Panc1 (cell line): ENCODE measurements around the gene PRKG1. TPM values are rescaled to one million over a fixed set of nuclear protein-coding genes. Genes with fewer than 3 reads are reported as not detected.

ENCODE experiments used
- ATAC-seq: fragments of 200-7000 bp; cut with Tn5 transposase; 2 replicates; pipeline ENCODE4 v1.9.1; 2020; ENCODE audit warnings: mild to moderate bottlenecking, moderate library complexity
- BruUV-seq: library from RNA; stranded (reverse); fragments of 400-500 nt; replicated peaks from 2 replicates; lab custom pipeline; 2021; lab: Mats Ljungman, UMichigan
- CTCF ChIA-PET: fragments of 300-600 bp; sonication (Branson Sonifier 250); formaldehyde crosslinking; loops from one replicate; lab custom pipeline; 2022; ENCODE audit warnings: antibody characterized with exemption; lab: Charles Lee
- POLR2A ChIA-PET: fragments of 300-600 bp; sonication (Branson Sonifier 250); formaldehyde crosslinking; loops from one replicate; lab custom pipeline; 2022; ENCODE audit warnings: antibody characterized with exemption; lab: Charles Lee
- DNase-seq: peaks from one replicate; pipeline ENCODE4 v3.0.0-alpha.2; 2010; ENCODE audit warnings: low read depth, low spot score
- H3K27ac ChIP-seq: 2 replicates; pipeline ENCODE4 v1.5.1; 2011; ENCODE audit warnings: mild to moderate bottlenecking, low read length, inconsistent platforms
- H3K27me3 ChIP-seq: fragments of 200-500 bp; sonication (Bioruptor generic); 2 replicates; pipeline ENCODE4 v1.6.0; 2014; ENCODE audit warnings: low read length, inconsistent platforms; ENCODE audit not compliant: control insufficient read depth, insufficient read depth
- H3K36me3 ChIP-seq: fragments of 200-500 bp; sonication (Bioruptor generic); 2 replicates; pipeline ENCODE4 v1.5.1; 2014; ENCODE audit warnings: inconsistent platforms, mild to moderate bottlenecking, low read length, moderate library complexity; ENCODE audit not compliant: control insufficient read depth, insufficient read depth
- H3K4me1 ChIP-seq: 2 replicates; pipeline ENCODE4 v1.5.1; 2011; ENCODE audit warnings: inconsistent platforms, mild to moderate bottlenecking, low read length, moderate library complexity; ENCODE audit not compliant: control insufficient read depth, insufficient read depth
- H3K4me3 ChIP-seq, 2 experiments: 2 replicates each; pipeline ENCODE4 v1.5.1; 2011 to 2012; ENCODE audit warnings: low read depth in 2 of 2, low read length in 2 of 2, mild to moderate bottlenecking in 2 of 2, inconsistent platforms in 1 of 2, moderate library complexity in 1 of 2
- H3K9me3 ChIP-seq: fragments of 200-500 bp; sonication (Bioruptor generic); 2 replicates; pipeline ENCODE4 v1.5.1; 2014; ENCODE audit warnings: low read depth, mild to moderate bottlenecking, inconsistent platforms, low read length, moderate library complexity; ENCODE audit not compliant: control insufficient read depth, insufficient read depth
- CTCF ChIP-seq: fragments of 450-650 bp; IDR thresholded peaks from 2 replicates; pipeline ENCODE4 v1.5.1; 2017; ENCODE audit warnings: mild to moderate bottlenecking
- POLR2AphosphoS5 ChIP-seq: IDR thresholded peaks from 2 replicates; pipeline ENCODE4 v1.6.1; 2012; ENCODE audit warnings: mild to moderate bottlenecking, low read depth, low read length, moderate library complexity
- REST ChIP-seq, 2 experiments: IDR thresholded peaks; 2 replicates each; pipeline ENCODE4 v1.6.1; 2011 to 2012; ENCODE audit warnings: low read depth in 2 of 2, control low read depth in 1 of 2, low read length in 1 of 2, mild to moderate bottlenecking in 1 of 2, moderate library complexity in 1 of 2; ENCODE audit not compliant: insufficient read depth in 1 of 2
- SIN3A ChIP-seq: IDR thresholded peaks from 2 replicates; pipeline ENCODE4 v1.6.1; 2012; ENCODE audit warnings: low read depth, mild to moderate bottlenecking, low read length, moderate library complexity, borderline replicate concordance; ENCODE audit not compliant: insufficient read depth
- TCF7L2 ChIP-seq: IDR thresholded peaks from 2 replicates; pipeline ENCODE4 v1.6.1; 2011; ENCODE audit warnings: mild to moderate bottlenecking, low read depth, low read length, inconsistent platforms
- in situ Hi-C: cut with HindIII; loops from 2 replicates; pipeline ENCODE4 v1.10.0; 2016; ENCODE audit warnings: low sequenced_read_pairs, low pct_unique_long_range_greater_than_20kb
- intact Hi-C: fragments of 100-400 bp; cut with micrococcal nuclease; formaldehyde crosslinking; loops from one replicate; pipeline ENCODE4 v1.10.0; 2022; ENCODE audit not compliant: unreplicated experiment
- total RNA-seq: library from RNA; stranded (reverse); gene quantifications from one replicate; pipeline ENCODE4 v1.2.1, GENCODE V29; 2021; ENCODE audit not compliant: unreplicated experiment

The PRKG1 gene
- total RNA-seq, 1 experiment from 2014 or later = 0.92 TPM

DNA sequence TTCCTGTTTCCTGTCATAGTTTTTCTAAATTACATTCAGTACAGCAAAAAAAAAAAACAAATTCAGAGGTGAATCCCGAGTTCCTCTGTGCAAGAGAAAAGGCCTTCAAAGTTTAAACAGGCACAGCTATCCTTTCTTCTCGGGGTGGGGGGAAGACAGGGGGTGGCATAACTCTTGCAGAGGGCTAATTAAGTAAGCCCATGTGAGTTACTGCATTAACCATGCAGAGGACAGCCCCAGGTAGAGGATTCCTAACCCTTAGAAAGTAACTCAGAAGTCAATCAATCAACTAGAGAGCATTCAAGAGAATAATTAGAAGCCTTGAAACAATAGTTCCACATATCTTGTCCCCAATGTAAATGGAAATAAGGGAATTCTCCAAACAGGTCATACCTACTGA is 454.2 kb downstream of the PRKG1 start:
- CTCF ChIA-PET = no interaction called here

DNA sequence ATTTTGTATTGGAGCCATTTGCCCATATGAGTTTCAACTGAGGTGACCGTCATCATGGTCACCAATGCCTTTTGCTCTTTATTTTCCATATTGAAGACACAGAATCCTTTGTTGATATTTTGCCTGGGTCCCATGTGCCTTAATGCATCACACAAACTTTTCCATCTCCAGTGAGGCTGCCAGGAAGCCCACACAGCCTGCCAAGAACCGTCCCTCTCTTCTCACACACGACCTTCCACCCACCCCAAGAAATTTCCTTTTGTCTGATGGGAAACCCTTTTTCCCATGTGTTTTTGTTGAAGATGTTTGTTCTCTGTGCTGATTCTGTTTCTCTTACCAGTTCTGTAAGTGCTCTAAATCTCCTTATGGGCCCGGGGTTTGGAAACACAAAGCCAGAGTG is 456.3 kb downstream of the PRKG1 start:
- no peaks in the 10 kb centered on the region for H3K9me3 ChIP-seq
- no peaks in the 10 kb centered on the region for H3K4me1 ChIP-seq
- ChIA-PET POLR2A (no interaction called here), CTCF (no interaction called here)
- intact Hi-C loops = no loop called here
- no TSS peak for BruUV-seq
- in situ Hi-C loops = no loop called here
- no peak for DNase-seq
- peaks cover 5% of the 10 kb centered on the region; the same call in 1 of the 2 replicates for H3K27me3 ChIP-seq
- no peak for TF ChIP-seq POLR2AphosphoS5
- TF ChIP-seq TCF7L2 = no peak
- TF ChIP-seq CTCF = no peak; the same call in 1 of the 2 replicates
- no peak for TF ChIP-seq REST (IDR thresholded peaks at IDR 0.05; ENCODE audit: insufficient read depth in 1 of 2, low read depth in 2 of 2, low read length in 1 of 2)
- TF ChIP-seq SIN3A = no peak
- no peaks in the 10 kb centered on the region for H3K36me3 ChIP-seq
- no peak overlapping the region for H3K27ac ChIP-seq
- no peak overlapping the region for H3K4me3 ChIP-seq
- ATAC-seq = no peak

More for the DNA sequence above, 454.2 kb downstream of the PRKG1 start:
- TF ChIP-seq REST (IDR thresholded peaks at IDR 0.05; ENCODE audit: insufficient read depth in 1 of 2, low read depth in 2 of 2, low read length in 1 of 2) (no peak), CTCF (no peak), SIN3A (no peak), TCF7L2 (no peak), POLR2AphosphoS5 (no peak)
- H3K36me3 ChIP-seq = no peaks in the 10 kb centered on the region
- H3K27me3 ChIP-seq = peaks cover 5% of the 10 kb centered on the region; the same call in 1 of the 2 replicates
- ATAC-seq (no peak), DNase-seq (no peak)
- POLR2A ChIA-PET = no interaction called here
- BruUV-seq = no TSS peak
- H3K27ac ChIP-seq = no peak overlapping the region
- H3K4me3 ChIP-seq = no peak overlapping the region
- intact Hi-C loops = no loop called here
- H3K9me3 ChIP-seq = no peaks in the 10 kb centered on the region
- H3K4me1 ChIP-seq = no peaks in the 10 kb centered on the region
- in situ Hi-C loops = no loop called here
